IMR-90 (cell line): Measurements from ENCODE around the gene FOXO4.

Experiments
- CEBPB ChIP-seq: IDR thresholded peaks from 2 replicates; pipeline ENCODE4 v1.6.1; 2012; ENCODE audit warnings: low read depth, low read length, improper control_type of control experiment
- ELK1 ChIP-seq: fragments of 150-350 bp; IDR thresholded peaks from 2 replicates; pipeline ENCODE4 v1.6.1; 2016; ENCODE audit warnings: low read depth, mild to moderate bottlenecking, low read length, moderate library complexity, borderline replicate concordance
- MXI1 ChIP-seq: IDR thresholded peaks from 2 replicates; pipeline ENCODE4 v1.6.1; 2012; ENCODE audit warnings: low read depth, mild to moderate bottlenecking, low read length, moderate library complexity, borderline replicate concordance
- POLR2A ChIP-seq: IDR thresholded peaks from 2 replicates; pipeline ENCODE4 v1.6.1; 2012; ENCODE audit warnings: mild to moderate bottlenecking, low read depth, low read length
- RAD21 ChIP-seq: IDR thresholded peaks from 2 replicates; pipeline ENCODE4 v1.6.1; 2012; ENCODE audit warnings: low read length, improper control_type of control experiment
- SMC3 ChIP-seq: fragments of 150-350 bp; IDR thresholded peaks from 2 replicates; pipeline ENCODE4 v1.6.1; 2016; ENCODE audit warnings: low read depth, mild to moderate bottlenecking, antibody characterized with exemption, low read length, moderate library complexity
- TF ChIP-seq, protein P1 (sequence below): conservative IDR thresholded peaks from 2 replicates; pipeline ENCODE4 v1.5.1; 2012; ENCODE audit warnings: mild to moderate bottlenecking, low read depth, low read length, improper control_type of control experiment
- TF ChIP-seq, protein P2 (sequence below): fragments of 150-350 bp; IDR thresholded peaks from 2 replicates; pipeline ENCODE4 v1.6.1; 2017; ENCODE audit warnings: mild to moderate bottlenecking, antibody characterized with exemption, low read length, low read depth

- TF ChIP-seq CEBPB = no peak
- TF ChIP-seq, protein P1, sequence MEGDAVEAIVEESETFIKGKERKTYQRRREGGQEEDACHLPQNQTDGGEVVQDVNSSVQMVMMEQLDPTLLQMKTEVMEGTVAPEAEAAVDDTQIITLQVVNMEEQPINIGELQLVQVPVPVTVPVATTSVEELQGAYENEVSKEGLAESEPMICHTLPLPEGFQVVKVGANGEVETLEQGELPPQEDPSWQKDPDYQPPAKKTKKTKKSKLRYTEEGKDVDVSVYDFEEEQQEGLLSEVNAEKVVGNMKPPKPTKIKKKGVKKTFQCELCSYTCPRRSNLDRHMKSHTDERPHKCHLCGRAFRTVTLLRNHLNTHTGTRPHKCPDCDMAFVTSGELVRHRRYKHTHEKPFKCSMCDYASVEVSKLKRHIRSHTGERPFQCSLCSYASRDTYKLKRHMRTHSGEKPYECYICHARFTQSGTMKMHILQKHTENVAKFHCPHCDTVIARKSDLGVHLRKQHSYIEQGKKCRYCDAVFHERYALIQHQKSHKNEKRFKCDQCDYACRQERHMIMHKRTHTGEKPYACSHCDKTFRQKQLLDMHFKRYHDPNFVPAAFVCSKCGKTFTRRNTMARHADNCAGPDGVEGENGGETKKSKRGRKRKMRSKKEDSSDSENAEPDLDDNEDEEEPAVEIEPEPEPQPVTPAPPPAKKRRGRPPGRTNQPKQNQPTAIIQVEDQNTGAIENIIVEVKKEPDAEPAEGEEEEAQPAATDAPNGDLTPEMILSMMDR = no peak
- no peak for TF ChIP-seq POLR2A
- TF ChIP-seq ELK1 = no peak
- TF ChIP-seq SMC3 = no peak
- TF ChIP-seq RAD21 = no peak
- TF ChIP-seq, protein P2, sequence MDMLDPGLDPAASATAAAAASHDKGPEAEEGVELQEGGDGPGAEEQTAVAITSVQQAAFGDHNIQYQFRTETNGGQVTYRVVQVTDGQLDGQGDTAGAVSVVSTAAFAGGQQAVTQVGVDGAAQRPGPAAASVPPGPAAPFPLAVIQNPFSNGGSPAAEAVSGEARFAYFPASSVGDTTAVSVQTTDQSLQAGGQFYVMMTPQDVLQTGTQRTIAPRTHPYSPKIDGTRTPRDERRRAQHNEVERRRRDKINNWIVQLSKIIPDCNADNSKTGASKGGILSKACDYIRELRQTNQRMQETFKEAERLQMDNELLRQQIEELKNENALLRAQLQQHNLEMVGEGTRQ = no peak
- no peak for TF ChIP-seq MXI1
These were observed 618 bp upstream of the FOXO4 start for GRCh38 chrX:71095033-71095432.
